ENCODE data around the gene IL4I1.

Gene IL4I1

GRCh38 chr19:49894879-49895565 lies 1.7 kb downstream of the IL4I1 start:
- TF ChIP-seq, protein P1, sequence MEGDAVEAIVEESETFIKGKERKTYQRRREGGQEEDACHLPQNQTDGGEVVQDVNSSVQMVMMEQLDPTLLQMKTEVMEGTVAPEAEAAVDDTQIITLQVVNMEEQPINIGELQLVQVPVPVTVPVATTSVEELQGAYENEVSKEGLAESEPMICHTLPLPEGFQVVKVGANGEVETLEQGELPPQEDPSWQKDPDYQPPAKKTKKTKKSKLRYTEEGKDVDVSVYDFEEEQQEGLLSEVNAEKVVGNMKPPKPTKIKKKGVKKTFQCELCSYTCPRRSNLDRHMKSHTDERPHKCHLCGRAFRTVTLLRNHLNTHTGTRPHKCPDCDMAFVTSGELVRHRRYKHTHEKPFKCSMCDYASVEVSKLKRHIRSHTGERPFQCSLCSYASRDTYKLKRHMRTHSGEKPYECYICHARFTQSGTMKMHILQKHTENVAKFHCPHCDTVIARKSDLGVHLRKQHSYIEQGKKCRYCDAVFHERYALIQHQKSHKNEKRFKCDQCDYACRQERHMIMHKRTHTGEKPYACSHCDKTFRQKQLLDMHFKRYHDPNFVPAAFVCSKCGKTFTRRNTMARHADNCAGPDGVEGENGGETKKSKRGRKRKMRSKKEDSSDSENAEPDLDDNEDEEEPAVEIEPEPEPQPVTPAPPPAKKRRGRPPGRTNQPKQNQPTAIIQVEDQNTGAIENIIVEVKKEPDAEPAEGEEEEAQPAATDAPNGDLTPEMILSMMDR (IDR thresholded peaks at IDR 0.05; ENCODE audit: extremely low read depth, insufficient read depth, missing control alignments), result no peak
- in situ Hi-C loops (cut with MboI; ENCODE audit: low pct_unique_long_range_greater_than_20kb, low sequenced_read_pairs, unreplicated experiment), result no loop called here
- DNase-seq (ENCODE audit: low spot score), result peak; percentile 75

- in situ Hi-C loops (cut with MboI; ENCODE audit: low pct_unique_long_range_greater_than_20kb, low sequenced_read_pairs, unreplicated experiment), result no loop called here
- DNase-seq (ENCODE audit: low spot score), result no peak
- TF ChIP-seq, protein P1 (IDR thresholded peaks at IDR 0.05; ENCODE audit: extremely low read depth, insufficient read depth, missing control alignments), result no peak
Measured at GRCh38 chr19:49894011-49894664, 2.5 kb downstream of the IL4I1 start.

DNA sequence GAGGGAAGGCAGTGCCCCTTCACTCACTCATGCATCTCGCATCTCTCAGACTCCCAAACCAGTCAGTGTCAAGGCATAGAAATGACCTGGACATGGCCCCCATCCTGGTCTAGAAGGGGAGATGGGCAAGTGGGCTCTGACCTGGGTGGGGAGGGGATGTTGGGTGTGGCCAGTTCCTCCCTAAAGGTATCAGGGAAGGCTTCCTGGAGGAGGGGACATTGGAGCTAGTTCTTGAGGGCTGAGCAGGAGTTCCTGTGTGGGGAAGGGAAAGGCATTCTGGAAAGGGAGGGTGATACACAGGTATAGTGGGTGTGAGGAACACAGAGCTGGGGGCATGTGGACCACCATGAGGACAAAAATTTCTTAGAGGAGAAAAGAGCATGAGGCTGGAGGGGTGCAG lies 4.0 kb downstream of the IL4I1 start:
- in situ Hi-C loops (cut with MboI; ENCODE audit: low pct_unique_long_range_greater_than_20kb, low sequenced_read_pairs, unreplicated experiment), result no loop called here
- DNase-seq (ENCODE audit: low spot score), result no peak
- TF ChIP-seq, protein P1 (IDR thresholded peaks at IDR 0.05; ENCODE audit: extremely low read depth, insufficient read depth, missing control alignments), result no peak

GRCh38 chr19:49891393-49891792 lies 5.3 kb downstream of the IL4I1 start:
- TF ChIP-seq, protein P1 (IDR thresholded peaks at IDR 0.05; ENCODE audit: extremely low read depth, insufficient read depth, missing control alignments), result no peak
- no peak for DNase-seq (ENCODE audit: low spot score)
- in situ Hi-C loops (cut with MboI; ENCODE audit: low pct_unique_long_range_greater_than_20kb, low sequenced_read_pairs, unreplicated experiment), result no loop called here

DNA sequence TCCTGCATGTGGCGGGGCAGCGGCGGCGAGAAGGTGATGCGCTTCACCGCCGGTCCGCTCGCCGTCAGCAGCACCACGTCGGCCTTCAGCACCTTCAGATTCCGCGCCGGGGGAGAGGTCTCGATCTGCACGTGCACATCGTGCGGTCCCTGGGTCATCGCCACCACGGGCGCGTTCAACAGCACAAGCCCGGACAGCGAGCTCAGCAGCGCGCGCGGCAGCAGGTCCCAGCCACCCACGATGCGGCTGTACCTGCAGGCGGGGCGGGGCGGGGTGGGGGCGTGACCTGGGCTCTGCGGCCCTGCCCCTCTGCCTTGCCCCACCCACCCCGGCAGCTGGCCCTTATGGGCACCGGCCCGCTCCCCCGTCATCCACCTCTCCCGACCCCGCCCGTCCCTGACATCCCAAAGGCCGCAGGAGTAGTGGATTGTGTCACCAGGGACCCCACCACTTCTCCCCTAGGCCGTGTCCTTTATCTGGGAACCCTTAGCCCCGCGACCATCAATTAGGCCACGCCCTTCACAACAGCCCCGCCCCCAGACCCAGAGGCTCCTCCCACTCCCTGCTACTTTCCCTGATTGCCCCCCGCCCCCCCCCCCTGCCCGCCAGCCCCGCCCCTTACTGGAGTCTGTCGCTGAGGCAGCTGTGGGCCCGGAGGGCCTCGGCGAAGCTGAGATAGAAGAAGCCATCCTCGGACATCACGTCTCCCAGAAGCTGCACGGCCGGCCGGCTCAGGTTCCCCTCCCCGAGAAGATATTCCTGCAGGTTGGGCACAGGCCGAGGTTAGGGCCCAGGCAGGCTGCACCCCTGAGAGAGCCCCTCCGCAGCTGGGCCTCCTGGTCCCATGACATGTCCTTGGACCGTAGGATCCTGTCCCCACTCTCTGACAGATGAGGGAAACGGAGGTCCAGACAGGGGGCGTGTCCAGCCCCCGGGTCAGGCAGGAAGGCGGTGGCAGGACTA lies 6.1 kb downstream of the IL4I1 start:
- DNase-seq (ENCODE audit: low spot score), result peak; percentile 87
- TF ChIP-seq, protein P1 (IDR thresholded peaks at IDR 0.05; ENCODE audit: extremely low read depth, insufficient read depth, missing control alignments), result no peak
- in situ Hi-C loops (cut with MboI; ENCODE audit: low pct_unique_long_range_greater_than_20kb, low sequenced_read_pairs, unreplicated experiment), result no loop called here

GRCh38 chr19:49889687-49890348 lies 6.9 kb downstream of the IL4I1 start:
- DNase-seq (ENCODE audit: low spot score), result peak; percentile 73
- TF ChIP-seq, protein P1 (IDR thresholded peaks at IDR 0.05; ENCODE audit: extremely low read depth, insufficient read depth, missing control alignments), result peak; percentile 83

More at GRCh38 chr19:49889687-49890348, 6.9 kb downstream of the IL4I1 start:
- in situ Hi-C loops (cut with MboI; ENCODE audit: low pct_unique_long_range_greater_than_20kb, low sequenced_read_pairs, unreplicated experiment), result no loop called here
